D721Med (cell line): Measurements from ENCODE around the gene DBNDD2.

Experiments used
- DNase-seq: peaks from one replicate; pipeline ENCODE4 v3.0.0; 2011; ENCODE audit warnings: low spot score; ENCODE audit not compliant: insufficient read length
- FAIRE-seq: peaks from 2 replicates; lab custom pipeline; 2011; peaks lifted over from hg19 to GRCh38; lab: Jason Lieb, UNC
- CTCF ChIP-seq: IDR thresholded peaks from 2 replicates; pipeline ENCODE4 v1.5.1; 2012; ENCODE audit warnings: mild to moderate bottlenecking, control low read depth; ENCODE audit not compliant: insufficient read depth; ENCODE audit errors: missing control alignments

DBNDD2 gene

GRCh38 chr20:45440891-45441685, 33.0 kb downstream of the DBNDD2 start:
- DNase-seq (no peak), FAIRE-seq (no peak)

GRCh38 chr20:45441746-45442145, 33.7 kb downstream of the DBNDD2 start:
- DNase-seq = no peak
- TF ChIP-seq CTCF = no peak
- no peak for FAIRE-seq

More at GRCh38 chr20:45440891-45441685, 33.0 kb downstream of the DBNDD2 start:
- no peak for TF ChIP-seq CTCF

GRCh38 chr20:45444050-45444449, 36.0 kb downstream of the DBNDD2 start:
- TF ChIP-seq CTCF = no peak
- FAIRE-seq = no peak
- no peak for DNase-seq

- TF ChIP-seq CTCF = peak; percentile 14
- no peak for FAIRE-seq
- DNase-seq = no peak
These were observed 37.9 kb downstream of the DBNDD2 start for GRCh38 chr20:45445805-45446562.

GRCh38 chr20:45448270-45448669, 40.2 kb downstream of the DBNDD2 start:
- no peak for TF ChIP-seq CTCF
- FAIRE-seq (no peak), DNase-seq (no peak)

GRCh38 chr20:45449528-45449927, 41.4 kb downstream of the DBNDD2 start:
- TF ChIP-seq CTCF = no peak
- DNase-seq (no peak), FAIRE-seq (no peak)
